Astrocyte (in vitro differentiated cells and primary cell): ENCODE data around the gene B3GALT6. TPM values are rescaled to one million over a fixed set of nuclear protein-coding genes. Genes with fewer than 3 reads are reported as not detected.

ENCODE experiments used
- DNase-seq: peaks from one replicate; pipeline ENCODE4 v3.0.0-alpha.2; 2010; ENCODE audit warnings: low read depth
- FAIRE-seq: peaks from 2 replicates; lab custom pipeline; 2011; peaks lifted over from hg19 to GRCh38; lab: Jason Lieb, UNC
- H2AFZ ChIP-seq: 2 replicates; pipeline ENCODE4 v1.6.0; 2012; ENCODE audit warnings: low read depth, low read length, inconsistent platforms
- H3K27ac ChIP-seq: 2 replicates; pipeline ENCODE4 v1.5.1; 2011; ENCODE audit warnings: low read depth, low read length, inconsistent platforms
- H3K27me3 ChIP-seq: 2 replicates; pipeline ENCODE4 v1.6.0; 2011; ENCODE audit warnings: low read length, inconsistent platforms; ENCODE audit not compliant: insufficient read depth
- H3K36me3 ChIP-seq: 2 replicates; pipeline ENCODE4 v1.5.1; 2011; ENCODE audit warnings: low read length, inconsistent platforms; ENCODE audit not compliant: insufficient read depth
- H3K4me1 ChIP-seq: 2 replicates; pipeline ENCODE4 v1.5.1; 2011; ENCODE audit warnings: low read length, inconsistent platforms; ENCODE audit not compliant: insufficient read depth
- H3K4me2 ChIP-seq: 2 replicates; pipeline ENCODE4 v1.6.0; 2012; ENCODE audit warnings: low read length, inconsistent platforms
- H3K4me3 ChIP-seq: 2 replicates; pipeline ENCODE4 v1.5.1; 2011; ENCODE audit warnings: low read depth, mild to moderate bottlenecking, low read length, inconsistent platforms; ENCODE audit not compliant: insufficient read depth
- H3K79me2 ChIP-seq: 2 replicates; pipeline ENCODE4 v1.6.0; 2012; ENCODE audit warnings: mild to moderate bottlenecking, low read length, inconsistent platforms; ENCODE audit not compliant: insufficient read depth
- H3K9ac ChIP-seq: 2 replicates; pipeline ENCODE4 v1.6.0; 2012; ENCODE audit warnings: mild to moderate bottlenecking, low read length, inconsistent platforms
- H3K9me3 ChIP-seq: 2 replicates; pipeline ENCODE4 v1.5.1; 2012; ENCODE audit warnings: low read depth, mild to moderate bottlenecking, low read length, inconsistent platforms; ENCODE audit not compliant: insufficient read depth
- H4K20me1 ChIP-seq: 2 replicates; pipeline ENCODE4 v1.6.0; 2012; ENCODE audit warnings: low read length, inconsistent platforms; ENCODE audit not compliant: insufficient read depth
- H3K27ac Mint-ChIP-seq: one replicate; pipeline ENCODE4 v1.8.0; 2021; ENCODE audit warnings: mild to moderate bottlenecking, mixed read lengths; ENCODE audit not compliant: unreplicated experiment
- H3K27me3 Mint-ChIP-seq: one replicate; pipeline ENCODE4 v1.8.0; 2021; ENCODE audit warnings: low read depth, mixed read lengths; ENCODE audit not compliant: unreplicated experiment
- H3K36me3 Mint-ChIP-seq: one replicate; pipeline ENCODE4 v1.8.0; 2021; ENCODE audit warnings: low read depth, mixed read lengths; ENCODE audit not compliant: unreplicated experiment
- H3K4me1 Mint-ChIP-seq: one replicate; pipeline ENCODE4 v1.8.0; 2021; ENCODE audit warnings: low read depth, mixed read lengths; ENCODE audit not compliant: unreplicated experiment
- H3K4me3 Mint-ChIP-seq: one replicate; pipeline ENCODE4 v1.8.0; 2021; ENCODE audit warnings: mild to moderate bottlenecking, moderate library complexity, mixed read lengths; ENCODE audit not compliant: unreplicated experiment
- H3K9me3 Mint-ChIP-seq: one replicate; pipeline ENCODE4 v1.8.0; 2021; ENCODE audit warnings: mild to moderate bottlenecking, mixed read lengths; ENCODE audit not compliant: unreplicated experiment
- CTCF ChIP-seq: IDR thresholded peaks from 2 replicates; pipeline ENCODE4 v1.5.1; 2011; ENCODE audit warnings: low read depth, mild to moderate bottlenecking, inconsistent platforms, low read length, moderate library complexity; ENCODE audit not compliant: insufficient read depth
- EZH2 ChIP-seq: IDR thresholded peaks from 2 replicates; pipeline ENCODE4 v1.6.1; 2012; ENCODE audit warnings: mild to moderate bottlenecking, low read length, inconsistent platforms; ENCODE audit not compliant: insufficient read depth
- total RNA-seq: library from RNA; stranded (reverse); gene quantifications from 2 replicates; pipeline ENCODE4 v1.2.1, GENCODE V29; 2021

B3GALT6 gene
- total RNA-seq, 1 donor from 2014 or later: 22.4 TPM

DNA sequence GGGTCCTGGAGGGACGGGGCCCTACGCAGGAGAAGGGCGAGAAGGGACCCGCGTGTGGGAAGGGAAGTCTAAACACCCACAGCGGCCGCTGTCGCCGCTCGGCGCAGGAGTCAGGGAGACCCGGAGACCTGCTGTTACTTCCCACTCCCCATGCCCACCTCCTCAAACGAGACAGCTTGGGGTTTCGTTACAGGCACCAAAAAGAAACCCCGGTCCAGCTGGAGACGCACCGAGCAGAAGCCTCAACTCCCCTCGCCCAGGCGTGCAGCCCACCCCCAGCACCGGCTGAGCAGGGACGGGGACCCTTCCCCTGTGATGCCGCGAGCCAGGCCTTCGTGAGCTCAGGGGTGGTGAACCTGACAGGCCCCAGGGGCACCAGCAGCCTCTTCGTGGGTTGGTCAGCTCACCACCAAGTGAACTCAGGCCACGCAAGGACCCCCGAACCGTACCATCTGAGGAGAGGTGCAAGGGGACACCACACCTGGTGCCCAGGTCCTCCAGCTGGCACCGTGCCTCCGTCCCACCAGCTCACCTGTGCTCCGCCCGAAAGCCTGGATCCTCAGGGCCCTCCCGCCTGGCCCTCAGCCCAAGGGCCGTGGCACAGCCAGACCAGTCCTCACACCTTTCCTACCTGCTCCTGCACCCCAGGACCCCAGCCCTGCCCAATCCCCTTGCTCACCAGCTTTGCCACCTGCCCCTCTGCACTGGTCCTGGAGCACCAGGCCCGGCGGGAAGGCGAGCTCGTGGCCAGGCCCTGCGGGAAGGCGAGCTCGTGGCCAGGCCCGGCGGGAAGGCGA, 5.3 kb upstream of the B3GALT6 start:
- no peak overlapping the region for H3K4me3 ChIP-seq
- Mint-ChIP-seq H3K9me3 (no peaks in the 10 kb centered on the region), H3K27ac (no peak overlapping the region), H3K27me3 (no peaks in the 10 kb centered on the region), H3K4me1 (peaks cover 7% of the 10 kb centered on the region), H3K36me3 (peaks cover 21% of the 10 kb centered on the region), H3K4me3 (no peak overlapping the region)
- no peak overlapping the region for H3K27ac ChIP-seq
- peaks cover 14% of the 10 kb centered on the region for H3K4me1 ChIP-seq
- H3K9ac ChIP-seq: no peak overlapping the region
- H4K20me1 ChIP-seq: peaks cover 73% of the 10 kb centered on the region
- no peak for FAIRE-seq
- H3K36me3 ChIP-seq: peaks cover 3% of the 10 kb centered on the region
- no peak for TF ChIP-seq EZH2
- no peak for TF ChIP-seq CTCF
- H2AFZ ChIP-seq: no peak overlapping the region
- DNase-seq: no peak
- no peaks in the 10 kb centered on the region for H3K27me3 ChIP-seq
- H3K79me2 ChIP-seq: peaks cover 82% of the 10 kb centered on the region
- H3K9me3 ChIP-seq: no peaks in the 10 kb centered on the region
- H3K4me2 ChIP-seq: no peak overlapping the region

DNA sequence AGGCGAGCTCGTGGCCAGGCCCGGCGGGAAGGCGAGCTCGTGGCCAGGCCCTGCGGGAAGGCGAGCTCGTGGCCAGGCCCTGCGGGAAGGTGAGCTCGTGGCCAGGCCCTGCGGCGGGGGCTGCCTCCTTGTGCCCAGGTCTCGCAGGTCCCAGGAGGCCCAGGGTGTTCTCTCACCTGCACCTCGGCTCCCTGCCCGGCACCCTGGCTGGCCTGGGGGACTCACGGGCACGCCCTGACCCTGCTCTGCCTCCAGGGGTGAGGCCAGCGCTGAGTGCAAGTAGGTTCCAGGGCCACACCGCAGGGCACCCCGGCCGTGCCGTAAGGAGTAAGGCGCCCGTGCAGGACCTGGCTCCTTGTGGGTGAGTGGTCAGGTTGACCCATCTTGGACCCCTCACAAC, 4.7 kb upstream of the B3GALT6 start:
- no peaks in the 10 kb centered on the region for H3K27me3 ChIP-seq
- peaks cover 69% of the 10 kb centered on the region for H4K20me1 ChIP-seq
- no peak overlapping the region for H3K4me3 ChIP-seq
- no peak for FAIRE-seq
- no peak overlapping the region for H2AFZ ChIP-seq
- Mint-ChIP-seq H3K27ac (no peak overlapping the region), H3K4me3 (no peak overlapping the region), H3K4me1 (peaks cover 7% of the 10 kb centered on the region), H3K9me3 (no peaks in the 10 kb centered on the region), H3K36me3 (peaks cover 19% of the 10 kb centered on the region), H3K27me3 (no peaks in the 10 kb centered on the region)
- peaks cover 3% of the 10 kb centered on the region for H3K36me3 ChIP-seq
- no peak overlapping the region for H3K4me2 ChIP-seq
- H3K9me3 ChIP-seq: no peaks in the 10 kb centered on the region
- no peak overlapping the region for H3K27ac ChIP-seq
- H3K9ac ChIP-seq: no peak overlapping the region
- peaks cover 14% of the 10 kb centered on the region for H3K4me1 ChIP-seq
- no peak for DNase-seq
- peaks cover 83% of the 10 kb centered on the region for H3K79me2 ChIP-seq
- TF ChIP-seq EZH2 (no peak), CTCF (no peak)

DNA sequence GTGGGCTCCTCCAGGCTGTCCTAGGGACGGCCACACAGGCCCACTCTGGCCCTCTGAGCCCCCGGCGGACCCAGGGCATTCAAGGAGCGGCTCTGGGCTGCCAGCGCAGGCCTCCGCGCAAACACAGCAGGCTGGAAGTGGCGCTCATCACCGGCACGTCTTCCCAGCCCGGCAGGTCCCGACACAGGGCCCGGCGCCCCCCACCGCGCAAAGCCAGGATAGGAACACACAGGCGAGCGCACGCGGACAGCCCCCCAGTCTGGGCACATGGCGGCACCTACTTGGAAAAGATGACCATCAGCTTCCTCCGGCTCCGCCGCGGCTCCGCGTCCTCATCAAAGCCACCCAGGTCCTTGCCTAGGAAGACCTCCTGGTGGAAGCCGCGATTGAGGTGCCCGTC, 3.9 kb upstream of the B3GALT6 start:
- no peak for FAIRE-seq
- no peak for DNase-seq
- H3K4me3 Mint-ChIP-seq: no peak overlapping the region
- Histone ChIP-seq H3K4me1 (peaks cover 14% of the 10 kb centered on the region), H3K4me2 (no peak overlapping the region), H3K27ac (no peak overlapping the region), H3K9me3 (peaks cover 7% of the 10 kb centered on the region), H3K9ac (no peak overlapping the region), H4K20me1 (peaks cover 63% of the 10 kb centered on the region), H3K79me2 (peaks cover 87% of the 10 kb centered on the region), H3K4me3 (no peak overlapping the region), H2AFZ (no peak overlapping the region), H3K36me3 (no peaks in the 10 kb centered on the region), H3K27me3 (no peaks in the 10 kb centered on the region)
- H3K36me3 Mint-ChIP-seq: peaks cover 15% of the 10 kb centered on the region
- no peak overlapping the region for H3K27ac Mint-ChIP-seq
- no peaks in the 10 kb centered on the region for H3K9me3 Mint-ChIP-seq
- TF ChIP-seq CTCF: no peak
- no peak for TF ChIP-seq EZH2
- H3K4me1 Mint-ChIP-seq: peaks cover 7% of the 10 kb centered on the region
- H3K27me3 Mint-ChIP-seq: no peaks in the 10 kb centered on the region
